ENCODE measurements around the gene KCNJ16. TPM values are rescaled to one million over a fixed set of nuclear protein-coding genes. Genes with fewer than 3 reads are reported as not detected.

The KCNJ16 gene
- total RNA-seq, 1 donor = not detected

DNA sequence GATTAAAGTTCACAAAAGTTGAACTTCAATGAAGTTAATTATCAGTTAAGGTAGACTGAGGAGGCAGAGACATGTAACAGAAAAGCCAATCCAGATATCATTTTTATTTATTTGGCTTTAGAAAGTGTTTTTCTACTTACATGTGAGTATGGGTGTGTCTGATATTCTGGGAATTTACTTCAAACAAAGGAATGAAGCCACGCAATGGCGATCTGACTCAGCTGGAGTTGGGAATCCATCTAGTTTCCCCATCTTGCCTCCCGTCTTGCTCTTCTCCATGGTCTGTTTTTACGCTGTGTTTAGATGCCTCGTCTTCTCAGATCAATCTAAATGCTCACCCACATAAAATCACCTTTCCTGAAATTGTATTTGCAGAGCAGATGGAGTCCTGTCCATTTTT, 1.7 kb upstream of the KCNJ16 start:
- no peak overlapping the region for H3K4me3 ChIP-seq (ENCODE audit: low read depth, low read length)
- TF ChIP-seq, protein P1, sequence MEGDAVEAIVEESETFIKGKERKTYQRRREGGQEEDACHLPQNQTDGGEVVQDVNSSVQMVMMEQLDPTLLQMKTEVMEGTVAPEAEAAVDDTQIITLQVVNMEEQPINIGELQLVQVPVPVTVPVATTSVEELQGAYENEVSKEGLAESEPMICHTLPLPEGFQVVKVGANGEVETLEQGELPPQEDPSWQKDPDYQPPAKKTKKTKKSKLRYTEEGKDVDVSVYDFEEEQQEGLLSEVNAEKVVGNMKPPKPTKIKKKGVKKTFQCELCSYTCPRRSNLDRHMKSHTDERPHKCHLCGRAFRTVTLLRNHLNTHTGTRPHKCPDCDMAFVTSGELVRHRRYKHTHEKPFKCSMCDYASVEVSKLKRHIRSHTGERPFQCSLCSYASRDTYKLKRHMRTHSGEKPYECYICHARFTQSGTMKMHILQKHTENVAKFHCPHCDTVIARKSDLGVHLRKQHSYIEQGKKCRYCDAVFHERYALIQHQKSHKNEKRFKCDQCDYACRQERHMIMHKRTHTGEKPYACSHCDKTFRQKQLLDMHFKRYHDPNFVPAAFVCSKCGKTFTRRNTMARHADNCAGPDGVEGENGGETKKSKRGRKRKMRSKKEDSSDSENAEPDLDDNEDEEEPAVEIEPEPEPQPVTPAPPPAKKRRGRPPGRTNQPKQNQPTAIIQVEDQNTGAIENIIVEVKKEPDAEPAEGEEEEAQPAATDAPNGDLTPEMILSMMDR (IDR thresholded peaks at IDR 0.05; ENCODE audit: insufficient read depth, low read depth, low read length) = no peak
- DNase-seq (ENCODE audit: low read depth) = no peak

DNA sequence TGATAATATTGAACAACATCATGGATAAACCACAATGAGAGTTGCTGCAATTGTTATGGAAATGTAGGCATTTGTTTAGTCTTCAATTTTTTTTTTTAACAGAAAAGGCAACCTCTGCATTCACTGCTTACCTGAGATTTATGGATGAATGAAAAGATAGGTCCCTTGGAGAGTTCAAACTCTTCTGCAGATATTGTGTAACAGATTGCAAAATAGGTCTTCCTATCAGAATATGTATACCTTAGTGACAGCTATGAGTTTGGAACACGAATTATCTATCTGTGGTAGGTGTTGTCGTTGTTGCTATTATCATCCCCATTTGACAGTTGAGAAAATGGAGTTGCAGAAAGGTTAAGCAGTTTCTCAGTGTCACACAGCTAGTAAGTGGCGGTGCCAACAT, 1.2 kb upstream of the KCNJ16 start:
- no peak overlapping the region for H3K4me3 ChIP-seq (ENCODE audit: low read depth, low read length)
- no peak for DNase-seq (ENCODE audit: low read depth)
- TF ChIP-seq, protein P1 (IDR thresholded peaks at IDR 0.05; ENCODE audit: insufficient read depth, low read depth, low read length) = no peak

DNA sequence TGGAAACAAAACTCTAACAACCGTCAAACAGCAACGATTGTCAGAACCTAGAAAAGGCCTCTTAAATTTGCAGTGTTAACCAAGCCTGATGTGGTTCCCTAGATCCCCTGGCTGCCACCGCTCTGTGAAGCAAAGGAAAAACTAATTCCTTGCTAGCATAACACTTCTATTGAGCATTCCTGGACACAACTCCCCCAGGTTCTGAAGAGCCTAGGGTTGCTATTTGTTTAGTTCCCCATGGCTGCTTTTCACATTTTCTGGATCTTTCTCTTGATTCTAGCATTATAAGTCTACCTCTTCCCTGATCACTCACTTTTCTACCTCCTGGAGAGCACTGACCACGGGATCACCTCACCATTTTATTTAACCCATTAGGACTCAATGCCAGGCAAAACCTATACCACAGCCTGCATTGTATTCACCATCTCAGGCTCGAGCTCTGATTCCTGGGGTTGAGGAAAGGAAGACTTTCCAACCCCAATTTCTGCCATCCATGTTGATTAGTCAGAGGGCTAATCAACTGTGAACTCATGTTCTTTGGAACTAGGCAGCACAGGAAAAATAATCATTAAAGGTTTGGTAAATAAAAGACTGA, 692 bp upstream of the KCNJ16 start:
- no peak overlapping the region for H3K4me3 ChIP-seq (ENCODE audit: low read depth, low read length)
- TF ChIP-seq, protein P1 (IDR thresholded peaks at IDR 0.05; ENCODE audit: insufficient read depth, low read depth, low read length) = no peak
- no peak for DNase-seq (ENCODE audit: low read depth)

DNA sequence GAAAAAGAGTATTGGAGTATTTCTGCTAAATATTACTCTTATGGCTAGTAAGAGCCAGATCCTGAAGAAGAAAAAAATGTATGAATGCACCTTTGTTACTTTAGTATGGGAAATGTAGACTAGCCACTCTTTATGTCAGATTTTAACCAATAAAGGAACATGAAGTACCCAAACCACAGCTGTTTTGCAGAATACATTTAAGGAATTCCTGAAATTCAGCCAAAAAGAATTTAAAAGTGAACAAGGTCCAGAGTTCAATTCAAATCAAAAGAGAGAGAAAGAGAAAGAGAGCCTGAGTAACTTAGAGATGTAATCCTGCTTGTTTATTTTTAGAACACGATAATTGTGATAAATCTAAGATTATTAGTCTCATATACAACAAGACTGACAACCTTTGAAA, 1.2 kb downstream of the KCNJ16 start:
- TF ChIP-seq, protein P1 (IDR thresholded peaks at IDR 0.05; ENCODE audit: insufficient read depth, low read depth, low read length) = no peak
- no peak overlapping the region for H3K4me3 ChIP-seq (ENCODE audit: low read depth, low read length)
- DNase-seq (ENCODE audit: low read depth) = no peak

DNA sequence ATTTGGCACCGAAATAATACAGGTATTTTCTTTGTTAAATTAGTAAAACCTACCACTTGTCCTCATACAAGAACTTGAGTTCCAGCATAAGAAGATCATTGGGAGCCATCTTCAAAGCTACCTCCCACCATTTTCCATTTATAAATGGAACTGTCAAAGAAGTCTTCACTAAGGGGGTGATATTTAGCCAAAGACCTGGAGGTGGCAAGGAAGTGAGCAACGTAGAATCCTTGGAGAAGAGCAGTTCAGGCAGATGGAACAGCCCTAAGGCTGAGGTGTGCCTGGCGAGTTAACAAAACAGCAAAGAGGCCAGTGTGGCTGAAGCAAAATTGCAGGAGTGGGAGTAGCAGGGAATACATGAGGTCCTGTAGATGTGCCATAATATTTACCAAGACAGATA, 1.8 kb downstream of the KCNJ16 start:
- DNase-seq (ENCODE audit: low read depth) = no peak
- TF ChIP-seq, protein P1 (IDR thresholded peaks at IDR 0.05; ENCODE audit: insufficient read depth, low read depth, low read length) = no peak

DNA sequence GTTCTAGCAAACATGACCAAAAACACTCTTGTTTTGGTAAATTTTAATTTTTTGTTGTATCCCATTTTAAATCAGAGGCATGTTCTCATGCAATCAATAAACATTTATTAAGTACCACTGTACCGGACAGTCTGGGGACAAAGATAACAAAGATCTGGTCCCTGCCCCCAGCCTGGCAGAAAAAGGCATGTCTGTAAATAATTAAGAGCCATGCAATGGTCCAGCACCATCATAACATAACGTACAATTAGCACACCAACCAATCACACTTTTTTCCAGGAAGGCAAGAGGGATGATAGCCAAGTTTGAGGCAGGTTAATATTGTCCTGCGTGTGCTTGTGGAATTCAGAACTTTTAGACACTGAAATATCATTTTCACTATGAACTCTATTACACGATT, 3.5 kb downstream of the KCNJ16 start:
- TF ChIP-seq, protein P1 (IDR thresholded peaks at IDR 0.05; ENCODE audit: insufficient read depth, low read depth, low read length) = no peak
- no peak overlapping the region for H3K4me3 ChIP-seq (ENCODE audit: low read depth, low read length)
- no peak for DNase-seq (ENCODE audit: low read depth)

More for the DNA sequence above, 1.8 kb downstream of the KCNJ16 start:
- no peak overlapping the region for H3K4me3 ChIP-seq (ENCODE audit: low read depth, low read length)

DNA sequence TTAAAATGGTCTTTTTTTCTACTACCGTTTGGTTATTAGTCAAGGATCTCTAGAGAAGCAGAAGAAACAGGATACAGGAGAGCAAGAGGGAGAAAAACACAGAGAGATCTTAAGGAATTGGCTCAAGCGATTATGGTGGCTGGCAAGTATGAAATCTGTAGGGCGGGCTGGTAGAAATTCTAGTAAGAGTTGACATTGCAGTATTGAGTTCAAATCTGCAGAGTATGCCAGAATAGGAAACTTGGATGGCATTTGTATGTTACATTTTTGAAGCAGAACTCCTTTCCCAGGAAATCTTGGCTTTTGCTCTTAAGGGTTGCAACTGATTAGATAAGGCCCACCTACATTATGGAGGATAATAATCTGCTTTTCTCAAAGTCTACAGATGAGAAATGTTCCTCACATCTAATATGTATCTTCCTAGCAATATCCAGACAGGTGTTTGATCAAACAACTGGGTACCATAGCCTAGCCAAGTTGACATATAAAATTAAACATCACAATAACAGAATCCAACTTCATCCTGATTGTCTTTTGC, 4.0 kb downstream of the KCNJ16 start:
- TF ChIP-seq, protein P1 (IDR thresholded peaks at IDR 0.05; ENCODE audit: insufficient read depth, low read depth, low read length) = no peak
- no peak for DNase-seq (ENCODE audit: low read depth)
- no peak overlapping the region for H3K4me3 ChIP-seq (ENCODE audit: low read depth, low read length)
